IMR-90 (cell line): ENCODE results near the gene NCAPG2. TPM values are rescaled to one million over a fixed set of nuclear protein-coding genes. Genes with fewer than 3 reads are reported as not detected.

Source experiments
- ATAC-seq: fragments of 200-7000 bp; cut with Tn5 transposase; 2 replicates; pipeline ENCODE4 v1.9.1; 2020; ENCODE audit warnings: low read depth, mild to moderate bottlenecking, moderate library complexity
- BruUV-seq: library from RNA; stranded (reverse); fragments of 400-500 nt; replicated peaks from 2 replicates; lab custom pipeline; 2021; lab: Mats Ljungman, UMichigan
- CTCF ChIA-PET: fragments of 300-600 bp; formaldehyde crosslinking; extraction: SDS; loops from one replicate; lab custom pipeline; 2021; ENCODE audit warnings: antibody characterized with exemption; lab: Yijun Ruan, JAX
- POLR2A ChIA-PET: fragments of 300-600 bp; sonication (Branson Sonifier 250); formaldehyde crosslinking; loops from one replicate; lab custom pipeline; 2022; ENCODE audit warnings: antibody characterized with exemption; ENCODE audit not compliant: unreplicated experiment; lab: Charles Lee
- DNase-seq: peaks from one replicate; pipeline ENCODE4 v3.0.0; 2013
- H2AFZ ChIP-seq: replicated peaks from 2 replicates; pipeline ENCODE3; 2013; ENCODE audit warnings: low read length, mild to moderate bottlenecking; ENCODE audit not compliant: poor library complexity
- H2AK5ac ChIP-seq: 2 replicates; pipeline ENCODE4 v1.6.1; 2013; ENCODE audit warnings: low read depth, low read length, inconsistent platforms
- H2AK9ac ChIP-seq: replicated peaks from 2 replicates; pipeline ENCODE3; 2013; ENCODE audit warnings: mild to moderate bottlenecking, low read depth, low read length, moderate library complexity; ENCODE audit not compliant: poor library complexity
- H2BK120ac ChIP-seq: 2 replicates; pipeline ENCODE4 v1.6.1; 2013; ENCODE audit warnings: low read depth, low read length, inconsistent platforms
- H2BK15ac ChIP-seq: 3 replicates; pipeline ENCODE4 v1.6.1; 2013; ENCODE audit warnings: low read depth, low read length, inconsistent platforms
- H2BK20ac ChIP-seq: 2 replicates; pipeline ENCODE4 v1.6.1; 2013; ENCODE audit warnings: low read depth, mild to moderate bottlenecking, inconsistent platforms, low read length, moderate library complexity
- H2BK5ac ChIP-seq: 2 replicates; pipeline ENCODE4 v1.6.1; 2013; ENCODE audit warnings: mild to moderate bottlenecking, low read depth, low read length, inconsistent platforms; ENCODE audit not compliant: poor library complexity, severe bottlenecking
- H3K14ac ChIP-seq: replicated peaks from 2 replicates; pipeline ENCODE4 v1.6.1; 2013; ENCODE audit warnings: low read depth, low read length, inconsistent platforms
- H3K18ac ChIP-seq: 2 replicates; pipeline ENCODE4 v1.6.1; 2013; ENCODE audit warnings: low read depth, low read length, control low read depth
- H3K23ac ChIP-seq: 2 replicates; pipeline ENCODE4 v1.6.1; 2013; ENCODE audit warnings: low read depth, low read length, inconsistent platforms
- H3K27ac ChIP-seq: 2 replicates; pipeline ENCODE4 v1.5.1; 2013; ENCODE audit warnings: mild to moderate bottlenecking, control low read depth, low read length; ENCODE audit not compliant: insufficient read depth
- H3K27me3 ChIP-seq: 2 replicates; pipeline ENCODE4 v1.6.1; 2013; ENCODE audit warnings: low read length; ENCODE audit not compliant: control insufficient read depth, insufficient read depth
- H3K36me3 ChIP-seq: 2 replicates; pipeline ENCODE4 v1.6.1; 2013; ENCODE audit warnings: low read length, mixed read lengths; ENCODE audit not compliant: control insufficient read depth, insufficient read depth
- H3K4ac ChIP-seq: 2 replicates; pipeline ENCODE4 v1.6.1; 2013; ENCODE audit warnings: low read depth, low read length, inconsistent platforms
- H3K4me1 ChIP-seq: 2 replicates; pipeline ENCODE4 v1.6.1; 2013; ENCODE audit warnings: low read length, mixed read lengths; ENCODE audit not compliant: control insufficient read depth, insufficient read depth
- H3K4me2 ChIP-seq: 2 replicates; pipeline ENCODE4 v1.6.1; 2013; ENCODE audit warnings: low read depth, mild to moderate bottlenecking, control low read depth, low read length, moderate library complexity
- H3K4me3 ChIP-seq: 2 replicates; pipeline ENCODE4 v1.5.1; 2013; ENCODE audit warnings: low read depth, mild to moderate bottlenecking, control low read depth, low read length, moderate library complexity; ENCODE audit not compliant: insufficient read depth
- H3K56ac ChIP-seq: 2 replicates; pipeline ENCODE4 v1.6.1; 2013; ENCODE audit warnings: low read length, inconsistent platforms; ENCODE audit not compliant: insufficient read depth; ENCODE audit errors: extremely low read depth
- H3K79me1 ChIP-seq, 2 experiments: 2 replicates each; pipeline ENCODE4 v1.6.1; 2013; ENCODE audit warnings: low read length in 2 of 2, inconsistent platforms in 1 of 2, low read depth in 1 of 2
- H3K9ac ChIP-seq: 2 replicates; pipeline ENCODE4 v1.6.1; 2013; ENCODE audit warnings: low read depth, low read length, control low read depth
- H3K9me1 ChIP-seq: 2 replicates; pipeline ENCODE4 v1.6.1; 2013; ENCODE audit warnings: low read length, inconsistent platforms; ENCODE audit not compliant: insufficient read depth
- H3K9me3 ChIP-seq: 2 replicates; pipeline ENCODE4 v1.6.1; 2013; ENCODE audit warnings: low read length; ENCODE audit not compliant: control insufficient read depth, insufficient read depth
- H4K20me1 ChIP-seq: 2 replicates; pipeline ENCODE4 v1.6.1; 2013; ENCODE audit warnings: low read length, inconsistent platforms; ENCODE audit not compliant: insufficient read depth
- H4K5ac ChIP-seq: 2 replicates; pipeline ENCODE4 v1.6.1; 2013; ENCODE audit warnings: mild to moderate bottlenecking, low read depth, low read length, control low read depth
- H4K8ac ChIP-seq, 2 experiments: 2 replicates each; pipeline ENCODE4 v1.6.1; 2013; ENCODE audit warnings: low read depth in 2 of 2, low read length in 2 of 2, control low read depth in 1 of 2, inconsistent platforms in 1 of 2
- H4K91ac ChIP-seq: 2 replicates; pipeline ENCODE4 v1.6.1; 2013; ENCODE audit warnings: low read depth, low read length, inconsistent platforms; ENCODE audit not compliant: insufficient read depth
- BHLHE40 ChIP-seq: fragments of 150-350 bp; IDR thresholded peaks from 2 replicates; pipeline ENCODE4 v1.6.1; 2016; ENCODE audit warnings: mild to moderate bottlenecking, low read depth, low read length
- CEBPB ChIP-seq: IDR thresholded peaks from 2 replicates; pipeline ENCODE4 v1.6.1; 2012; ENCODE audit warnings: low read depth, low read length, improper control_type of control experiment
- CHD1 ChIP-seq: IDR thresholded peaks from 2 replicates; pipeline ENCODE4 v1.6.1; 2012; ENCODE audit warnings: low read depth, low read length, improper control_type of control experiment
- FOS ChIP-seq: fragments of 150-350 bp; IDR thresholded peaks from 2 replicates; pipeline ENCODE4 v1.6.1; 2016; ENCODE audit warnings: low read depth, low read length
- MAFK ChIP-seq: IDR thresholded peaks from 2 replicates; pipeline ENCODE4 v1.6.1; 2012; ENCODE audit warnings: low read depth, low read length, improper control_type of control experiment
- MAZ ChIP-seq: IDR thresholded peaks from 2 replicates; pipeline ENCODE4 v1.6.1; 2012; ENCODE audit warnings: low read depth, mild to moderate bottlenecking, low read length, improper control_type of control experiment, moderate library complexity, borderline replicate concordance
- MXI1 ChIP-seq: IDR thresholded peaks from 2 replicates; pipeline ENCODE4 v1.6.1; 2012; ENCODE audit warnings: low read depth, mild to moderate bottlenecking, low read length, moderate library complexity, borderline replicate concordance
- NFE2L2 ChIP-seq: fragments of 150-350 bp; IDR thresholded peaks from 2 replicates; pipeline ENCODE4 v1.6.1; 2016; ENCODE audit warnings: low read depth, mild to moderate bottlenecking, low read length
- POLR2A ChIP-seq: IDR thresholded peaks from 2 replicates; pipeline ENCODE4 v1.6.1; 2012; ENCODE audit warnings: mild to moderate bottlenecking, low read depth, low read length
- RAD21 ChIP-seq: IDR thresholded peaks from 2 replicates; pipeline ENCODE4 v1.6.1; 2012; ENCODE audit warnings: low read length, improper control_type of control experiment
- RCOR1 ChIP-seq: IDR thresholded peaks from 2 replicates; pipeline ENCODE4 v1.6.1; 2012; ENCODE audit warnings: mild to moderate bottlenecking, low read length, improper control_type of control experiment; ENCODE audit not compliant: insufficient replicate concordance
- RFX5 ChIP-seq: IDR thresholded peaks from 2 replicates; pipeline ENCODE4 v1.8.0; 2012; ENCODE audit warnings: low read depth, mild to moderate bottlenecking, low read length, moderate library complexity
- SMC3 ChIP-seq: fragments of 150-350 bp; IDR thresholded peaks from 2 replicates; pipeline ENCODE4 v1.6.1; 2016; ENCODE audit warnings: low read depth, mild to moderate bottlenecking, antibody characterized with exemption, low read length, moderate library complexity
- WGBS, 2 experiments: methylation state at CpG; one replicate each; pipeline versions ENCODE4 v1.1.5 to v1.1.7; 2013; ENCODE audit warnings: missing lambda C conversion rate in 2 of 2; ENCODE audit not compliant: insufficient read length in 1 of 2; ENCODE audit errors: extremely low coverage in 2 of 2; 5-methylcytosine and 5-hydroxymethylcytosine counted together
- dilution Hi-C: fragments of 300-500 bp; cut with HindIII; formaldehyde crosslinking; loops from one replicate; pipeline ENCODE4 v1.14.3; 2018; ENCODE audit warnings: low sequenced_read_pairs; ENCODE audit not compliant: unreplicated experiment
- in situ Hi-C: fragments of 300-500 bp; cut with MboI; formaldehyde crosslinking; loops from 3 replicates; pipeline ENCODE4 v1.14.3; 2019; ENCODE audit warnings: low sequenced_read_pairs, inconsistent platforms, mixed read lengths
- intact Hi-C: fragments of 100-400 bp; cut with micrococcal nuclease; formaldehyde crosslinking; loops from 2 replicates; pipeline ENCODE4 v1.10.0; 2022
- polyA plus RNA-seq, 3 experiments: library from polyadenylated mRNA; depleted of rRNA; stranded (reverse); fragments of >200 nt; gene quantifications; 2 replicates each; pipeline ENCODE4 v1.2.3, GENCODE V29; 2012; ENCODE audit warnings: low replicate concordance in 1 of 3
- total RNA-seq: library from RNA; depleted of rRNA; stranded (reverse); fragments of >200 nt; gene quantifications from 2 replicates; pipeline ENCODE4 v1.2.3, GENCODE V29; 2012
- TF ChIP-seq, protein P1 (sequence below): fragments of 150-350 bp; IDR thresholded peaks from 2 replicates; pipeline ENCODE4 v1.6.1; 2017; ENCODE audit warnings: mild to moderate bottlenecking, antibody characterized with exemption, low read length, low read depth
- TF ChIP-seq, protein P2 (sequence below): fragments of 150-350 bp; IDR thresholded peaks from 2 replicates; pipeline ENCODE4 v1.6.1; 2016; ENCODE audit warnings: low read depth, mild to moderate bottlenecking, low read length, moderate library complexity, borderline replicate concordance
- TF ChIP-seq, protein P3 (sequence below): conservative IDR thresholded peaks from 2 replicates; pipeline ENCODE4 v1.5.1; 2012; ENCODE audit warnings: mild to moderate bottlenecking, low read depth, low read length, improper control_type of control experiment

The NCAPG2 gene
- total and polyA plus RNA-seq, 2 of the 4 experiments (the other 2 are of a cell fraction), result 25.6 to 25.8 TPM

DNA sequence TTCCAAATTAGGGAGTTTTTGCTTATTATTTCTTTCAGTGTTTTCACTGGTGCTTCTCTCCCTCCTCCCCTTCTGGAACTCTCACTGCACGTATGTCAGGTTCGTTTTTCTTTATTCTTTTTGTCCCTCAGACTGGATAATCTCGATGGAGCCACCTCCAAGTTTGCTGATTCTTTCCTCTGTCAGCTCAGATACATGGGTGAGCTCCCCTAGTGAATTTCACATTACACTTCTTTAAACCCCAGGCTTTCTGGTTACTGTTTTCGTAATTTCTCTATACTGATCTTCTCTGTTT, 20.8 kb upstream of the NCAPG2 start:
- Histone ChIP-seq H3K9me3 (no peaks in the 10 kb centered on the region), H3K9me1 (0 out of 2 replicates have a peak, but pooled peaks cover 3% of the 10 kb centered on the region), H2AK5ac (no peak overlapping the region), H3K79me1 (no peaks in the 10 kb centered on the region), H2BK5ac (no peak overlapping the region), H3K4me2 (no peak overlapping the region), H2BK20ac (no peak overlapping the region), H3K56ac (no peak overlapping the region), H4K5ac (no peak overlapping the region), H3K4me3 (no peak overlapping the region), H2BK15ac (no peak overlapping the region), H3K27me3 (no peaks in the 10 kb centered on the region), H3K18ac (no peak overlapping the region), H3K36me3 (peaks cover 7% of the 10 kb centered on the region; the same call in 1 of the 2 replicates), H4K20me1 (no peaks in the 10 kb centered on the region), H3K9ac (no peak overlapping the region), H3K14ac (no peak overlapping the region), H4K8ac (no peak overlapping the region), H3K27ac (no peak overlapping the region), H3K4ac (no peak overlapping the region), H4K91ac (no peak overlapping the region), H2AFZ (no peak overlapping the region), H2AK9ac (no peak overlapping the region), H2BK120ac (no peak overlapping the region), H3K4me1 (no peaks in the 10 kb centered on the region), H3K23ac (no peak overlapping the region)
- ChIA-PET CTCF (no interaction called here), POLR2A (no interaction called here)
- no CpG with 5 or more reads among the region's 4 CpGs for WGBS, 2 experiments
- DNase-seq (no peak), ATAC-seq (no peak)
- TF ChIP-seq, protein P1, sequence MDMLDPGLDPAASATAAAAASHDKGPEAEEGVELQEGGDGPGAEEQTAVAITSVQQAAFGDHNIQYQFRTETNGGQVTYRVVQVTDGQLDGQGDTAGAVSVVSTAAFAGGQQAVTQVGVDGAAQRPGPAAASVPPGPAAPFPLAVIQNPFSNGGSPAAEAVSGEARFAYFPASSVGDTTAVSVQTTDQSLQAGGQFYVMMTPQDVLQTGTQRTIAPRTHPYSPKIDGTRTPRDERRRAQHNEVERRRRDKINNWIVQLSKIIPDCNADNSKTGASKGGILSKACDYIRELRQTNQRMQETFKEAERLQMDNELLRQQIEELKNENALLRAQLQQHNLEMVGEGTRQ, result no peak
- TF ChIP-seq FOS, result no peak
- TF ChIP-seq MXI1, result no peak
- no peak for TF ChIP-seq POLR2A
- TF ChIP-seq RCOR1, result no peak
- TF ChIP-seq CHD1, result no peak
- TF ChIP-seq, protein P2, sequence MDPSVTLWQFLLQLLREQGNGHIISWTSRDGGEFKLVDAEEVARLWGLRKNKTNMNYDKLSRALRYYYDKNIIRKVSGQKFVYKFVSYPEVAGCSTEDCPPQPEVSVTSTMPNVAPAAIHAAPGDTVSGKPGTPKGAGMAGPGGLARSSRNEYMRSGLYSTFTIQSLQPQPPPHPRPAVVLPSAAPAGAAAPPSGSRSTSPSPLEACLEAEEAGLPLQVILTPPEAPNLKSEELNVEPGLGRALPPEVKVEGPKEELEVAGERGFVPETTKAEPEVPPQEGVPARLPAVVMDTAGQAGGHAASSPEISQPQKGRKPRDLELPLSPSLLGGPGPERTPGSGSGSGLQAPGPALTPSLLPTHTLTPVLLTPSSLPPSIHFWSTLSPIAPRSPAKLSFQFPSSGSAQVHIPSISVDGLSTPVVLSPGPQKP, result no peak
- TF ChIP-seq, protein P3, sequence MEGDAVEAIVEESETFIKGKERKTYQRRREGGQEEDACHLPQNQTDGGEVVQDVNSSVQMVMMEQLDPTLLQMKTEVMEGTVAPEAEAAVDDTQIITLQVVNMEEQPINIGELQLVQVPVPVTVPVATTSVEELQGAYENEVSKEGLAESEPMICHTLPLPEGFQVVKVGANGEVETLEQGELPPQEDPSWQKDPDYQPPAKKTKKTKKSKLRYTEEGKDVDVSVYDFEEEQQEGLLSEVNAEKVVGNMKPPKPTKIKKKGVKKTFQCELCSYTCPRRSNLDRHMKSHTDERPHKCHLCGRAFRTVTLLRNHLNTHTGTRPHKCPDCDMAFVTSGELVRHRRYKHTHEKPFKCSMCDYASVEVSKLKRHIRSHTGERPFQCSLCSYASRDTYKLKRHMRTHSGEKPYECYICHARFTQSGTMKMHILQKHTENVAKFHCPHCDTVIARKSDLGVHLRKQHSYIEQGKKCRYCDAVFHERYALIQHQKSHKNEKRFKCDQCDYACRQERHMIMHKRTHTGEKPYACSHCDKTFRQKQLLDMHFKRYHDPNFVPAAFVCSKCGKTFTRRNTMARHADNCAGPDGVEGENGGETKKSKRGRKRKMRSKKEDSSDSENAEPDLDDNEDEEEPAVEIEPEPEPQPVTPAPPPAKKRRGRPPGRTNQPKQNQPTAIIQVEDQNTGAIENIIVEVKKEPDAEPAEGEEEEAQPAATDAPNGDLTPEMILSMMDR, result no peak
- TF ChIP-seq NFE2L2, result no peak
- no peak for TF ChIP-seq SMC3
- TF ChIP-seq CEBPB, result no peak
- no peak for TF ChIP-seq RAD21
- TF ChIP-seq BHLHE40, result no peak
- TF ChIP-seq MAFK, result no peak
- TF ChIP-seq RFX5, result no peak
- TF ChIP-seq MAZ, result no peak
- dilution Hi-C loops, result no loop called here
- intact Hi-C loops, result no loop called here
- BruUV-seq, result no TSS peak
- in situ Hi-C loops, result no loop called here
